Hematopoietic multipotent progenitor cell treated with erythropoietin and hydrocortisone succinate and interleukin-3 and kit ligand, for 8 days (in vitro differentiated cells): Measurements from ENCODE around the gene SPDYE6.
"Not testable (repeated sequence)": the region's sequence is repeated elsewhere in the genome, so short reads cannot be mapped to it uniquely, and the experiment has no call there.

Experiments
- DNase-seq: peaks from one replicate; pipeline ENCODE4 v3.0.0-alpha.2; 2015

SPDYE6 gene

DNA sequence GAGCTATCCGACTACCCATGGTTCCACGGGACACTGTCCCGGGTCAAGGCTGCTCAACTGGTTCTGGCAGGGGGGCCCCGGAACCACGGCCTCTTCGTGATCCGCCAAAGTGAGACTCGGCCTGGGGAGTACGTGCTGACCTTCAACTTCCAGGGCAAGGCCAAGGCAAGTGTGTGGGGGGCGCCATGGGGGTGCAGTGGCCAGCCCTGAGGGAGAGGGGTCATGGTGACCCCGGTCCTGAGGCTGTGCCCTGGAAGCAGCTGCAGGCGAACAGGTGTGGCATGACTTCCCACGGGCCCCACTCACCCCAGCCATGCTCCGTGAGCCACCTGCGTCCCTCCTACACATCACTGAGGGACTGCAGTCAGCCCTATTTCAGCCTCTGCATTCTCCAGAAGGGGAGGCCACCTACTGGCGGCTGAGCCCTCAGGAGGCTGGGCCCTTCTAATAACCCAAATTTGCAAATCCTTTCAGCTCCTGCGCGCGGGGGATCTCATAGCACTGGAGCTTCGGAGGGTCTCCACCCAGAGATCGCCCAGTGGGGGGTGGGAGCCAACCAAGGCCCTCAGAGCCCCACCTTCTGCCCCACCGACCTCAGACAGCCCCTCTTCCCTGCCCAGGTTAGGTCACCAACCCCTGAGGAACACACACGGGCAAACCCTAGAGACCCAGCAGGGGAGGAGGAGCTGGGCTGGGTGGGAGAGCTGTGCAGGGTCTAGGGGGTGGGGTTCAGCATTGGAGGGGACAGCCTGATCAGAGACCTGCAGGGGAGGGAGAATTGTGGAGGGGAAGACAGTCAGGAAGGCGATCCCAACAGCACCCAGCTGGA, 38.8 kb downstream of the SPDYE6 start:
- DNase-seq: no peak

- DNase-seq: no peak
These were observed 42.1 kb downstream of the SPDYE6 start for GRCh38 chr7:102313997-102314780.

GRCh38 chr7:102312317-102312716, 43.9 kb downstream of the SPDYE6 start:
- no peak for DNase-seq

DNA sequence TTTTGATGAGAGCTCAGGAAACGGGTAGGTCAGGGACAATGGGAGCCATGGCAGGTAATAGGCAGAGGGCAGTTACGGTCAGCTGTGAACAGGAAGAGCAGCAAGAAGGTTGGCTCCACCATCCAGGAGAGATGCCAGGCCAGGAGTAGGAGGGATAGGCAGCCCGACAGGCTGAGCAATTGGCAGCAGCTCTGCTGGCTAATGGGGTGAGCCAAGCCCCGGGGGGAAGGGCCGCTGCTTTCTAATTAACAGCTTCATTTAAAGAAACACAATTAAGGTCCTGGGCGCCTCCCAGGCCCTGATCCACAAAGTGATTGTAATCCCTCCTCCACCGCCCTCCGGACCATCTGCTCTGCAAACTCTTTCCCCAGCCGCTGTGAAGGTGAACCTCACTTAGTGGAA, 45.8 kb downstream of the SPDYE6 start:
- no peak for DNase-seq

DNA sequence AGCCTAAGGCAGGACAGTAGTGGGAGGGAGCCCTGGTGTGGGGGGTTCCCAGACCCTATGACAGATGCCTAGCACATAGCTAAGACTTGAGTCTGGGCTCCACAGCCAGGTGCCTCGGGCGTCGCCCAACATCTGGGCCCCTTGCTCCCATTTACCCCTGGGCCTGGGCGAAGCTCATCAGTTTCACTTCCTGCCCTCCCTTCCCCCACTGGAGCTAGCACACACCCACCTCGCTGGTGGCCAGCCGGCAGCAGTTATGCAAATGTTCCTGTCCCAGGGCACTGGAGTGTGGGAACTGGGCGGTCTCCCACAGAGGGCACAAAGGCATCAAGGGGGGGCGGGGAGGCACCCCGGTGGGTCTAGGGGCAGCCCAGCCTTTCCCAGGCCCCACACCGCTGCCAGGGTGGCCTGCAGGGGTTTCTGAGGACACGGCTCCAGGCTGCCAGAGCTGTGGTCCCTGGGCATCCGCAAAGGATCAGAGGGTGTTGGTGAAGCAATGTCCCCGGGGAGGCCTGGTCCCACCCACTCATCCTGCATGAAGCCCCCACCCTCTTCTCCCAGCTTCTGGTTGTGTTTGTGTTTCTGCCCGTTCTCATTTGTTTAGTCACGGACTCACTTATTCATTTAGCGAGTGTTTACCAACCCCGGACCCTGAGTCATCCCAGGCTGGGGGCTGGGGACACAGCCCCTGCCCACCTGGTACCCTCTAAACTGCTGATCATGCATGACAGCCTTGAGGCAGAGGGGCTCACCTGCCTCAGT, 49.1 kb downstream of the SPDYE6 start:
- peak; percentile 9 for DNase-seq

GRCh38 chr7:102305414-102306268, 50.6 kb downstream of the SPDYE6 start:
- no peak for DNase-seq

- DNase-seq: no peak
These were observed 51.6 kb downstream of the SPDYE6 start for GRCh38 chr7:102304668-102305067.

DNA sequence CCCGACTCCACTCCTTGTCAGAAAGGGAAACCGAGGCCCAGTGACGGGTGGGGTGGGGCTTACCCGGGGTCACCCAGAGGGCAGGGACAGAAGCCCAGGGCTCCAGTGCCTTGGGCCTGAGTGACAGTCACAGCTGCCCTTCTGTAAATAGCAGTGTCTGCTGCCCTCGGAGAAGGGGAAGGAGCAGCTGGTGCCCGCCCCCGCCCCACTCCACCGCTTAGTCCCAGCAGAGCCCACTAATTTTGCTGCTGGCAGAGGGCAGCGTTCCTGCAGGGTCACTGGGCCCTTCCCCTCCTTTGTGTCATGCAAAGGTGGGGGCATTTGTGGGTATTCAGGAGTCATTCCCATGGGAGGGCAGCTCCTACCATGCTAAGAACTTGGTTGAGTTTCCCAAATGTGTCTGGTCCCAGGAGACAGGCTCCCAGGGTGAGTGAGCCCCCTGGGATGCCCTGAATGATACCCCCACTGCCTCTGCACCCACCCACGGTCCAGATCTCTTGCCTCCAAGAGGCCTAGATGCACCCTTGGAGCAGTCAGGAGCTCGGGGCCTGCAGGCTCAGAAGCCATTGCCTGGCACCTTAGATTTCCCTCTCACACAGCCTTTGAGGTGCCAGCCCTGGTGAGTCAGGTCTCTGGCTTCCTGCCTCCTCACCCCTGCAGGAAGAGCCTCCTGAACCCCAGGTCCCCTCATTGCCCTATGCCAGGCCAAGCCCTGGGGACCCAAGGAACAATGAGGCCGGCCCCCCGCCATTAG, 52.4 kb downstream of the SPDYE6 start:
- no peak for DNase-seq

GRCh38 chr7:102302025-102302424, 54.2 kb downstream of the SPDYE6 start:
- no peak for DNase-seq

- not testable (repeated sequence) for DNase-seq
These were observed 54.9 kb downstream of the SPDYE6 start for GRCh38 chr7:102301367-102301766.

- no peak for DNase-seq
These were observed 55.5 kb downstream of the SPDYE6 start for GRCh38 chr7:102300643-102301221.

DNA sequence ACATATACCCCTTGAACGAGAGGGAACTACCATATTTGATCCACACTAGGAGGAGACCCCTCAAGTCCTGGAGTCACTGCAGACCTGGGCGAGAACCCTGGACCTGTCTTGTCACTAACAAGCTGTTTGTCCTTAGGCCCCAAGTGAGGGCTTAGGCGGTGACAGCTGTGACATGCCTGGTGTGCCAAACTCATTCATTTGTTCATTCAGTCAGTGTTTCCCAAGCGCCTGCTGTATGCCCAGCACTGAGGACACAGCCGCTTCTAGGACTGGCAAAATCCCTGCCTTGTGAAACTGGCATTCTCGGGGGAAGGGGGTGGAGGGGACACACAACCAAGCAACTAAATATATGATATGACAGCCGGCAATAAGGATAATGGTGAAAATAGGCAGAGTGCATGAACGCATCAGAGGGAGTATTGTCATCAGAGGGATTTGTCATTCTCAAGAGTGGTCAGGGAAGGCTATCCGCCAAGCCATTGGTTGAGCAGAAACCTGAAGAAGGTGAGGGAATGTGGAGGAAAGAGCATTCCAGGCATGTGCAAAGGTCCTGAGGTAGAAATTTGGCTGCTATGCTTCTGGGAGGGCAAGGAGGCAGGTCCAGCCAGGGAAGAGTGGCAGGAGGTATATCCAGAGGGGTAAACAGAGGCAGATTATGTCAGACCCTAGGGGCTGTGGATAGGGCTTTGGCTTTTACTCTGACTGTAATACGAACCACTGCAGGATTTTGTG, 58.6 kb downstream of the SPDYE6 start:
- no peak for DNase-seq

DNA sequence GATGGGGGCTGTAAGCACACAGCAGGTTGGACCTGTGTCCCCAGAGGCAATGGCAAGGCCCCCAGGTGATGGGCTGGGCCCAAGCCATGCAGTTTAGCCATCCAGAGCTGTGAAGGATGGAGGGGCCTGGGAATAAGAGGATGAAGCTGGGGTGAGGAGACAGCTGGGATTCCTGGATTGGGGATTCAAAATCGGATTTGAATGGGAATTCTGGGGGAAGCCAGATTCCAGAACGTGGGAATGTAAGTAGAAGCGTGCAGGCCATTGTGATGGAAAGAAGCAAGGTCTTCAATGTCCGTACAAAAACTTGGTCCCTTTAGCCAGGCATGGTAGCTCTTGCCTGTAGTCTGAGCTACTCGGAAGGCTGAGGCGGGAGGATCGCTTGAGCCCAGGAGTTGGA, 59.7 kb downstream of the SPDYE6 start:
- no peak for DNase-seq

- no peak for DNase-seq
These were observed 60.1 kb downstream of the SPDYE6 start for GRCh38 chr7:102296179-102296438.
